SIG-M5 treated with dmso at 0.1 percent for 504 hours (cell line): ENCODE results near the gene CNGB1.
"Not testable (repeated sequence)": the region's sequence is repeated elsewhere in the genome, so short reads cannot be mapped to it uniquely, and the experiment has no call there.

ENCODE experiments used
- DNase-seq: peaks from one replicate; lab custom pipeline; 2025; ENCODE audit not compliant: unreplicated experiment; lab: John Stamatoyannopoulos, UW

CNGB1 gene

DNA sequence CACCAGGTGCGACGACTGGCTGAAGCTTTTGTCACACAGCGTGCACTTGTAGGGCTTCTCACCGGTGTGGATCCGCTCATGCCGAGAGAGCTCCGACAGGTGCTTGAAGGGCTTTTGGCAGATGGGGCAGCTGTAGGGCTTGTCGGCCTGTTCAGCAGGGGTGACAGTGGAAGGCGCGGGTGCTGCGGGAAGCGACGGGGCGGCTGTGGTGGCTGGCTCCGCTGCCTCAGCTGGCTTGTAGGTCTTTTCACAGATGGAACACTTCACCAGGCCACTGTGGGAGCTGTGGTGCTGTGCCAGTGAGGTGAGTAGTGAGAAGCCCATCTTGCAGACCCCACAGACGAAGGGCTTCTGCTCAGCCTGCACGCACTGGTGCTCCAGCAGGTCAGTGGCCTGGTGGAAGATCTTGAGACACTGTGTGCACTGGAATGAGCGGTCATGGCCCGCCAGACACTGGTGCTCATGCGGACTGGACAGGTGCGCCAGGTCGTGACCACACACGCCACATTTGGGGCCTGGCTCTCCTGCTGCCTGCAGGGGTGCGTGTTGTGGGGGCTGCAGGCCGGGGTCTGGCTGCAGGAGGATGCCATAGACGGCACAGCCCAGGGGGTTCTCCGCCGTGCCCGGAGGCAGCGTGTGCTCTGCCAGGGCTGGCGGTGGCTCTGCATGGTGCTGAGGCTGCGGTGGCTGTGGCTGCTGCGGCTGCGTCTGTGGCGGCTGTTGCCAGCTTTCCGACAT is 26.8 kb upstream of the CNGB1 start:
- no peak for DNase-seq

GRCh38 chr16:57997176-57997527 is 26.2 kb upstream of the CNGB1 start:
- DNase-seq = no peak

- no peak for DNase-seq
These were observed 25.7 kb upstream of the CNGB1 start for GRCh38 chr16:57996406-57997175.

GRCh38 chr16:57995721-57996405 is 24.9 kb upstream of the CNGB1 start:
- DNase-seq = no peak

DNA sequence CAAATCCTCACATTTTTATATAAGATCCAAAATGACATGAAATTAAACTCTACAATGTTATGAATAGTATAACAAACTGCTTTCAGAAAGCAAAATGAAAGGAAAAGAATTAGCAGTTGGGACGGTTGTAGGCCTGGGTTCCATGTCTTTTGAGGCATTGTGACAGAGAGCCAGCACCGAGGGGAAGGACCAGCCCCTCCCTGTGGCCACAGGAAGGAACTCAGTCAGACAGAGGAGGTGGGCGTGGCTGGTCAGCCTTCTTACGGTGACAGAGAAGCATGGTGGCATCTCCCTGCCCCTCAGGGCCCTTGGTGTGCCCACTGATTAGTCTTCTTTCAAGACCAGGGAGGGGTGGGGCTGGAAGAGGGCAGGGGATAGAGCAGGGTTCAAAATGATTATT is 23.9 kb upstream of the CNGB1 start:
- DNase-seq = peak; percentile 45

- DNase-seq = no peak
These were observed 23.4 kb upstream of the CNGB1 start for GRCh38 chr16:57994361-57994760.

GRCh38 chr16:57993897-57994296 is 23.0 kb upstream of the CNGB1 start:
- DNase-seq = no peak

DNA sequence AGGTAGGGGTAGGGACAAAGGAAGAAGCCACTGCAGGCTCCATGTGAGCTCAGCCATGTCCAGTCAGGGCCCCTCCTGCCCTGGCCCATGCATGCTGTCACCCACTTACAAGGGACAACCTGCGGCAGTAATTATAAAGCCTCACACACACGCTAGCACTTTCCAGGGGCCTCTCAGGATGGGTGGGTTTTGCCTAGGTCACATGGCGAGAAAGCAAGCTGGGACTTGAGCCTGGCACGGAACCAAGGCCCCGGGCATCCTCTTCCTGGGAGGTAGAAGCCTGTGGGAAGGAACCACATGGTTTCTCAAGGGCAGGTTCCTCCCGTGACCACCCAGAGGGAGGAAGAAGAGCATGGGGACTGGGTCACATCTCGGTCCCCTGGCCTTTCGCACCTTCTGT is 22.5 kb upstream of the CNGB1 start:
- DNase-seq = no peak

DNA sequence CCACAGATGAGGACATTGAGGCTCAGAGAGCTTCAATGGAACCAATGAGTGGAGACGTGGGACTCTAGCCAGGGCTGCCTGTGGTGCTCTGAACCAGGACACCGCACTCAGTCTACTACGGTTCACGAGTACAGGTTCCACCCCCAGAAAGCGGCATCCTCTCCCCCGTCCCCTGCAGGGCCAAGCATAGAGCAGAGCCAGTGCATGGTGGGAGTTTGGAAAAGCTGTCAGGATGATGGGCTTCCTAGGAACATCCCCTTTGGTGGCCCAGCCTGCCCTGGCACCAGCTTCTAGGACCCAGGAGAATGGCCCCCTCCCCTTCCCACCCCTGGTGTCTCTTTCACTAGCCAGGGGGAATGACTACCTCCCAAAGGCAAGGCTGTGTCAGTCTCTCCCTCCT is 21.2 kb upstream of the CNGB1 start:
- DNase-seq = no peak

DNA sequence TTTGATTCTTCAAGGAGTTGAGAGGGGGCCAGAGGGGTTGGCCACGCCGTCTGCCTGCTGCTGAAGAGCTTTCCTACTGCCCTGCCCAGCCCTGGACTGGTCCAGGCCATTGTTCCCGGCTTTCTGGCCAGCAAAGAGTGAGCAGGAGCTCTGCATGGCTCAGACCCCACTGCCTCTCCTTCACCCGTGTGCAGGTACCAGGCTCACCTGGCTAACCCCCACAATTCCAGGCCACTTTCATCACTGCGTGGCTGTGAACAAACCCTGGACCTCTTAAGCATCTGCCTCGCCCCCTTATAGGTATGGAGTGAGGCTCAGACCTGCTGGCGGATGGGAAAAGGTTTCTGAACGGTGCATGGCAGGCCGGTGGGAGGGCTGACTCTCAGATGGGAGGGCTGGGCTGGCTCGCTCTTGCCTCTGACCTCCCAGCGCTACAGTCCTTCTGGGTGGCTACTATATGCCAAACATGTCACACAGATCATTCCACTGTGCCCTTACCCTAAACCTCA is 20.7 kb upstream of the CNGB1 start:
- no peak for DNase-seq

GRCh38 chr16:57988929-57989328 is 18.0 kb upstream of the CNGB1 start:
- no peak for DNase-seq

DNA sequence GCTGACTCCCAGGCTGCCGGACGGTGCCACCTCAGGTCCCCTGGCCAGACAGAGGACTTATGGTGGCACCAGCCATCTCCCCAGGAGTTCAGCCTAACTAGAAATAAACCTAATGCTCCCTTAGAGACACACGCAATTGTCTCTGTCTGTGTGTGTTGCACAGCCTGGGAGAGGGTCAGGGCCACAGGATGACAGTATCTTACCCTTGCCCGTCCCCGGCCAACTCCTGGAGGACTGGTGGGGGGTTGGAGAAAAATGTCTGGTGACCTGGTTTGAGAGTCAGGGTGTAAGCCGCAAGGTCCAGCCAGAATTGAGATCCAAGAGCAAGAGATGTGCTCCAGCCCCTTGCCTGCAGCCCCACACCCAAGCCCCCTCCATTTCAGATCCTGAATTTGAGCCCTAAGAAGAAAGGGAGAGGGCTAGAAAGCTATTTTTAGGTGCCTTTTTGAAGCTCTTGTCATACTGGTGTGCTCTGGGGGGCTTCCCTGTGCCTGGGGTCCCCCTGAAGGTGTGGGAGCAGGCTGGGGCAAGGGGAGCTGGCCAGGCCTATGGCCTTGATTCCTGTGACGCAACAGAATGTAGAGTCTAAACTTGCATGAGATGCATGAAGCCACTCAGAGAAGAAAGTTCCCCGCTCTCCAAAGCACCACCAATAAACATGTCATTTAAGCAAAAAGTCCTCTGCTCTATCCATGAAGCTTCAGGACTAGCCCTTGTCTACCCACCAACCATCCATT is 16.7 kb upstream of the CNGB1 start:
- no peak for DNase-seq

GRCh38 chr16:57986196-57986595 is 15.3 kb upstream of the CNGB1 start:
- DNase-seq = no peak

- DNase-seq = no peak
These were observed 14.6 kb upstream of the CNGB1 start for GRCh38 chr16:57985204-57986181.

DNA sequence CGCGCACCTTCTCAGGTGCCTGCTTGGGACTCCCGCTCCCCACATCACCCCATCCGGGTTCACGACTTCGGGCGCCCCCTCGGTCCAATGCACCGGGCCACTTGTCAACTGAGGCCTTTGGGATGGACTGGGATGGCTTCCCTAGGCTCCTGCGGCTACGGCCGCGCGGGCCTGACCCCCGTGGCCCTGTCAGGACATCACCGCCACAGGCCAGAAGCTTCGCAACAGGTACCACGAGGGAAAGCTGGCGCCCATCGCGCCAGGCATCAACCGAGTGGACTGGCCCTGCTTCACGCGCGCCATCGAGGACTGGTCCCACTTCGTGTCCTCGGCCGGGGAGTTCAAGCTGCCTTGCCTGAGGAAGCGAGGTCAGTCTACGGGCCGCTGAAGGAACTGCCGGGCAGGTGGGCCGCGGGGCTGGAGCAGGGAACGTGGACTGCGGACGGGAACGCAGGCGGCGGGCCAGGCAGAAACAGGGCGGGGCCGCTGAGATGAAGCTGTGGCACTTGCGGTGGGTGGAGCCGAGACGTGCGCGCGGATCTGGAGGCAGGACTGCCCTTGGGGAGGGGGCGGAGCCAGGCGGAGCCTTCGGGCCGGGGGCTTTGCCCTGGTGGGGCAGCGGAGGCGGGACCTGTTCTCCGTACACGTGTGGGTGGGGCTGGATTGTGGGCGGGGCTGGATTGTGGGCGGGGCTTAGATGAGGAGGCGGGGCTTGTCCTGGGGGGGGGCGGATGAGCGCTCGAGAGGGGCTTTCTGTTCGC is 13.7 kb upstream of the CNGB1 start:
- DNase-seq = no peak

DNA sequence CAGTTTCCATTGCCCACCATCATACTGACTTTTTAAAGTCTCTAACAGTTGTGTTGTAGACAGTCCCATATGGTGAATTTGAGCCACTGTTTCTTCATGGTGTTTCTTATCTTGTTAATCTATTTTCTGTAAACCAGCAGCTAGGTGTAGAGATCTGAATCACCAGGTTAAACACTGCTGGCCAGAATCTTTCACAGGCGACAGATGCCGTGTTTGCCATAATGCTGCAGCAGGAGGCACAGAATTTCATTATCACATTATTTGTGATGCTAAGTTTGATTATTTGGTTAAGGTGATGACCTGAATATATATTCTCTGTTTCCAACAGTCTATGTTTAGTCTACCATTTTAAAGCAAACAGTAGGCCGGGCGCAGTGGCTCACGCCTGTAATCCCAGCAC is 11.5 kb upstream of the CNGB1 start:
- no peak for DNase-seq

- DNase-seq = no peak
These were observed 10.7 kb upstream of the CNGB1 start for GRCh38 chr16:57981636-57982035.

DNA sequence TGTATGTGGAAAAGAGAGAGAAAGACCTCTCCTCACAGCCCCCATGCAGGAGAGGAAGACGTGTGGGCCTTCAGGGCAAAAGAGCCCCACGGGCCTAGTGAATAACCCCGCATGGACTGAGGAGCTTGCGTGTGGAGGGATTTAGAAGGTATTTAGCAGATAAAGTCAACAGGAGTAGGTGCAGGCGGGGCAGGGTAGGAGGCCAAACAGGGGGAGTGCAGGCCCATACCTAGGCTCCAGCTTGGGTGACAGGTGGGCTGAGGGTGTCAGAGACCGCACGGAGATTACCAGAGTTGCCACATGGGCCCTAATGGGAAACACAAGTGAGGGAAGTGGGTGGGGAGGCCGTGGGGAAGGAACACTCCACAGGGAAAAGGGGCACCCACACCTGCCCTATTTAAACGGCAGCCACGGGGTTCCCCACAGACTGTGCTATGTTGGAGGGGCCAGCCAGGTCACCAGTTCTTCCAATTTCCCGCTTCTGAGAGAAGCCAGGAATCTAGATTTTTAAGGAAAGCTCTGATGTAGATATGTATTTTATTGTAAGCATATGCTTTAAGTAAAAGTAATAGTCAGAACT is 8.2 kb upstream of the CNGB1 start:
- DNase-seq = no peak

DNA sequence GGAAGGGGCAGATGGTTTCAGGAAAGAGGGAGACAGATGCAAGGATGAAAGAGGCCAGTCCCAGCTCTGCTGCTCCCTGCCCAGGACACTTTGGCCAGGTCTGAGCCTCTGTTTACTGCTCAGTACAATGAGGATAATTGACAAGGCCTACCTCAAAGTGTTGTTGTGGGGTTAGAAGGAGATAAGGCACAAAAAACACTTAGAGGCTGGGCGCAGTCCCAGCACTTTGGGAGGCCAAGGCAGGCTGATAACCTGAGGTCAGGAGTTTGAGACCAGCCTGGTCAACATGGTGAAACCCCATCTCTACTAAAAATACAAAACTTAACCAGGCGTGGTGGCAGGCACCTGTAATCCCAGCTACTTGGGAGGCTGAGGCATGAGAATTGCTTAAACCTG is 7.1 kb upstream of the CNGB1 start:
- DNase-seq = not testable (repeated sequence)
